HG02759 (cell line): ENCODE data around the gene ANKRD63.

Experiments used
- ATAC-seq: cut with Tn5 transposase; IDR thresholded peaks from one replicate; pipeline ENCODE4 v1.9.1; 2021; ENCODE audit warnings: mild to moderate bottlenecking, moderate library complexity; ENCODE audit not compliant: unreplicated experiment

The ANKRD63 gene

DNA sequence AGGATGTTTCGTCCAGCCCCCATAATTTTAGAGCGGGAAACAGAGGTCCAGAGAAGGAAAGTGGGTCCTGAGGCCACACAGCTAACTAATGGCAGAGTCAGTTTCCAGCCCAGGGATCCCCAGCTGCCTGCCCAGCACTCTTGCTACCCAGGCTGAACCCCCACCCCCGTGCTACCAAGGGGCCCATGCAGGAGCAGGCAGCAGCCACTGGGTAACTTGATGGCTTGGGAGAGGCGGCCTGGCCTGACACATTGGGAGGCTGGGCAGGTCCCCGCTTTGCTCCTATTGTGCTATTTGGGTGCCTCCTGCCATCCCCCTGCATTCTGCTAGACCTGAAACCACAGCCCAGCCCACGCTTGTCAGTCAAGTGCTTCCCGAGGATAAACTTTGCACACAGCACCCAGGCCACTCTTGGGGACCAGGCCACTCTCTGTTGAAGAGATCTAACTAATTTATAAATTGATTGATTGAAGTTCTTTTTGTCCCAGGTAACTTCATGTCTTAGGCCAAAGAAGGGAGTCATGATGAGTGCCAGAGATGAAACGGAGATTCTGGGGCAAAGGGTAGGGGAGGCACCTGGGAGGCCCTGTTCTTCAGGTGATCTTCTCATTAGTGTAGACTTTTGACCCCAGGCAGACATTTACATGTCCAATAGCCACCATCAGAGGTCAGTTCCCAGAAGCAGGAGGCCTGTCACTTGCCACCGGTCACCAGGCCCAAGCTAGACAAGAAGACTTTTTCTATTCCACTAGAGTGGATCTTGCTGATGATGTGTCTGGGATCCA, 37.0 kb downstream of the ANKRD63 start:
- no peak for ATAC-seq

GRCh38 chr15:40244961-40245523, 37.8 kb downstream of the ANKRD63 start:
- no peak for ATAC-seq

DNA sequence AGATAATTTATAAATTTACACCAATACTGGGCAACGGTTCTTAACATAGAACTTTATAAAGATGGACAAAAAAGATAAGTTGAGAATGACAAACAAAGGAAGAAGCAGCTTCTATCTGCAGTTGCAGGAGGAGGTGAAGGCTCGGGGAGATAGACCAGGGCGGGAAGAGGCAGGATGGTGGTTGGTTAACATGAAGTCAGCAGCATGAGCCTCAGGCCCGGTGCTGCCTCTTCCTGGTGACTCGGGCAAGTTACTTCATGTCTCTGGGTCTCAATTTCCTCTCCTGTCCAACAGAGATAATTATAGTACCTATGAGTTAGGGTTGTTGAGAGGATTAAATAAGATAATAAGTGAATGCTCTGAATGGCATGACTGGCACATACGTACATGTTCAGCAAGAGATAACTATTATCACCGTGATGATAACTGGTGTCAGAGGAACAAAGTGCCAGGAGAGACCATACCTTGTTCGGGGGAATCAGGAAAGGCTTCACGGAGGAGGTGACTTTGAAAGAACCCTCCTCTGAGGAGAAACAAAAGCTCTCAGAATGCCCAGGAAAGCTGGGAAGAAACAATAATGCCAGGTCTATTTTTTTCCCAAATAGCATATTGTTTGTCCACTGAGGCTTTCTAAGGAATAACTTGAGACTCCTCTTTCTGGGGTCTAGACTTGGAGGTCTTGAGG, 39.6 kb downstream of the ANKRD63 start:
- no peak for ATAC-seq

DNA sequence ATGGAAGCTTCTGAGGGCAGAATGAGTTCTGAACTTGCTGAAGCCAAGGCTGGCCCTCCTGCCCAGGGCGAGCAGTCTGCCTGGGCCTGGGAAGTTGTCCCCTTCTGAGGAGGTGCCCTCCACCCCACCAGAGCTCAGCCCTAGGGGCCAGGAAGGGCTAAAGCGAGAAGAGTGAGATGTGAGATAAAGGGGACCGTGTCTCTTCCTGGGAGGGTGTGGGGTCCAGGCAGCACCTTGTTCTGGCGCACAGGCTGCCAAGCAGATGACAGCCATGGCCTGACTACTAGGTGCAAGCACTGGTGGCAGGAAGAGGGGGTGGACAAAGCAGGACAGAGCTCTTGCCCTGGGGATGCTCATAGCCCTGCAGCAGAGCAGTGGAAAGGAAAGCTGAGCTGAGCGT, 40.3 kb downstream of the ANKRD63 start:
- ATAC-seq = no peak

DNA sequence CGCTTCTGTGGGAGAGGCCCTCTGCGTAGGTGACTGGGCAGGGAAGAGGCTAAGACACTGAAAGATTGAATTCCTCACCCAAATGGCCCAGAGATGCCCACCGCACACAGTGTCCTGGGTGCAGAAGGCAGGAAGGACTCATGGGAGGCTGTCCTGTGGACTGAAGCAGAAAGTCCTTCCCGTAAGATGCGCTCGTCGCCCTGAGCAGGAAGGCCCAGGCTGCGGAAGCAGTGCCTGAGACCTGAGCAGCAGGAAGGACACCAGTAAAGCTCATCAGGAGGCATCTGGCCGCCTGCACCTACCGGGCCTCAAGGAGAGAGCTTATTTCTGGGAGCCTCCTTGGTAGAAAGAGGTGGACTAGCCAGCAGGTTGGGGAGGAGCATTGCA, 40.7 kb downstream of the ANKRD63 start:
- ATAC-seq = no peak

- ATAC-seq = no peak
These were observed 41.3 kb downstream of the ANKRD63 start for GRCh38 chr15:40241269-40242212.

- no peak for ATAC-seq
These were observed 42.1 kb downstream of the ANKRD63 start for GRCh38 chr15:40240619-40241221.

DNA sequence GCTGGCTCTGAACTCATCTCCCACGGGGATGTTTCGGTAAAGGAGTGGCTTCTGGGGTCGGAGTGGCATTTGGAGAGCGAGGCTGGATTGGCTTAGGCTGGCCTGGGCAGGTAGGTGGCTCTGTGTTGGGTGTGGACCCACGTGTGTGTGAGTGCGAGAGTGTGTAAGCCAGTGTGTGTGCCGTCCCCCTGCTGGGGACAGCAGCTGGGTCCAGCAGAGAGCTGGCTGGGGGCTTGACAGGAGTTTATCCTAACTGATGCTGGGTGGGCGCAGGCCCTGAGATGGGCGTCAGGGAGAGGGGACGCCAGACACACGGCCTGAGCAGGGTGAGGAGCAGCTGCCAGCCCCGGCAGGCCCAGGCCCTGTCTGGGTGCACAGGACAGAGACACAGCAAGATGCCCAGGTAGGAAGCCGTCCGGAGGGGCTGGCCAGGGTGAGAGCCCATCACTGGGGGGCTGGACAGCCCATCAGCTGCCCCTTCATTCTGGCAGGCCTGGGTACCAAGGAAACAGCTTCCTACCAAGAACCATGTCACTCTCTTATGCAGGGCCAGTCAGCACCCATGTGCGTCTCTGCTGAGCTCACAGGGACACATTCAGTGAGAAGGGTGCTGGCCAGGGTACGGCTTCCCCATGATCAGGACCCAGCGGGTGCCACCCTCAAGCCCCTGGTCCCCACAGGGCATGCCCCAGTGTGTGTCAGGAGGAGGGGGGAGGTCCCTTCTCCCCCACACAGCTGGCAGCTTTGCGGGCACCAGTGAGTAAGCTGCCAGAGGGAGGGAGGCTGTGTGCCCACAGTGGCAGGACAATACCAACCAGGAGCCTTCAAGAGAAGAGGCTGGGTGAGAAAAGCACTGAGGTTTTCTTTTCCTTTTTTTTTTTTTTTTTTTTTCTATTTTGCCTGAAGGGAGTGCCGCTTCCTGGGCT, 42.9 kb downstream of the ANKRD63 start:
- no peak for ATAC-seq

DNA sequence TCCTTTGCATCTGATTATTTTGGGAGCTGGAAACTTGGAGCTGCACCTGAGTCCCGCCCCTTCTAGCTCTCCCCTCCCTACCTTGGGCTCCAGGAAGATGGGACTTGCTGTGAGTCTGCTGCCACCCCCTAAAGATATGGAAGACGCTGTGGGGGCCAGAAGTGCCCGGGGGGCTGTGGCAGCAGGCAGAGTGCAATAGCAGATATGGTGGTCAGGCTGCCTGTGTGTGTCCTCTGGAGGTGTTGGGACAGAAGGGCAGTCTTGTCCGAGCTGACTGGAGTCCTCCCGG, 43.5 kb downstream of the ANKRD63 start:
- ATAC-seq = no peak

- ATAC-seq = peak; percentile 56
These were observed 44.1 kb downstream of the ANKRD63 start, which contains the start of gene PAK6 for GRCh38 chr15:40238532-40239403. Gene PAK6 (plus strand): TSS chr15:40239063. CDS start chr15:40264786, 25,723 bp downstream.

DNA sequence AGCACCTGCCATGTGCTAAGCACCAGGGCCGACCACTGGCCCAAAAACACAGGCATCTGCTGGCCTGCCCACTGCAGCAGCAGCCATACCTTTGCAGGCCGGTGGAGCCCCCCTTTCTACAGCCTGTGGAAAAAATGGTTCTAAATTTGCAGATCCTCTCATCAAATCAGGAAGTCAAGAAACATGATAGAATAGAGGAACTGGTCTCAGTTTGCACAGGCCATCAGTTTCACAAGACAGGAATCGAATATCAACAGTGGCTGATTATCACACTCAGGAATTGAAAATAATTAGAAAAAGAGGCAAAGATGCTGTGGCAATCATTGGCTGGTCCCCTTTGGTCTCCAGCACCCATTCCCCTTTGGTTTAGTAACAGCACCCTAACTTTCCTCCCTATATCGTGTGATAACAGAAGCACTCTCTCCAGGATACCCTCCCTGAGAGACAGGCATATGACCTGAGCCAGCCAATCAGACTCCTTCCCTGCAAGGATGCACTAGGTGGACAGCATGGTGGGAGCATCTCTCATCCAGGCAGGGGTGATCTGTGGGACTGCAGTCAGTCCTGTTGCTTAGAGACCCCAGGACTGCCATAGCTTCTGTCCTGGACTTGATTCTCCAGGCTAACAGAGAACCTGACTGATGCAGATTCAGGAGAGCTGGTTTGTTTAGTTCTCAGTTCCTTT, 47.5 kb downstream of the ANKRD63 start:
- no peak for ATAC-seq

GRCh38 chr15:40234783-40235182, 48.1 kb downstream of the ANKRD63 start:
- ATAC-seq = no peak

DNA sequence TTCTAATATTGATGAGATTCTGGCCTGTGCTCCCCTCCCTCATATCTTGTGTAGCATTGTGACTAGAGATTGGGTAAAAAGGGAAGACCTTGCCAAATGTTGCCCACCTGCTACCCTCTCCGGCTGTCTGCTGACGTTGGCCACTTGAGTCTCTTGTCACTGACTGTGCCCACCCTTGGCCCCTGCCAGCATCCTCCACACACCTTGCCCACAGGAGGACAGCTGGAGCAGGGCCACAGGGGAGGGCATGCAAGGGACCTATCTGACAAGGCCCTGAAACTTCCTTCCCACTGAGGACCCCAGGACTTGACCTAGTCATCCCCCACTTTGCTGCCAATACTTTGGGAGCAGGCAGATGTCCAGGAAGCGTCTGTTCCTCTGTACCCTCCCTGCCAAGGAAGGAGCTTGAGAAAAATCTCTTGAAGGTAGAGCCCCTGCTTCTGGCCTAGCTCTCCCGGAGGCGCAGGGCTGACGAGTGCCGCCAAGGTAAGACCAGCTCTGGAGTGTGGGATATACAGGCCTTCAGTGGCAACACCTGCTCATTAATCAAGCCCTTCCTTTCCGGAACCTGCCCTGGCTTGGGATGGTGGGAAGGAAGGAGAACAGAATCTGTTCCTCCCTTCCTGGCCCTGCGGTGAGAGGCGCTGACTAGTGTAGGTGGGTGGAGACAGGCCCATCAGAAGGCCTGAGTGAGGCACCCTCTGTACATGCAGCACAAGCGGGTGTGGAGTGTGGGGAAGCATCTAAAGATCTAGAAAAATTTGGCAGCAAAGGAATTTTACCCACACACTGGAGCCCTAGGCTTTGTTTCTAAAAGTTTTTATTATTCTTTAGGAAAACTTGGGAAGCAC, 48.9 kb downstream of the ANKRD63 start:
- ATAC-seq = no peak

GRCh38 chr15:40232625-40233070, 50.2 kb downstream of the ANKRD63 start:
- no peak for ATAC-seq
